Endothelial cell (in vitro differentiated cells): ENCODE results near the gene PRKCA. TPM values are rescaled to one million over a fixed set of nuclear protein-coding genes. Genes with fewer than 3 reads are reported as not detected.

Experiments
- DNase-seq: peaks from one replicate; pipeline ENCODE4 v3.0.0; 2021; ENCODE audit warnings: low spot score
- H3K27ac Mint-ChIP-seq: one replicate; pipeline ENCODE4 v1.8.0; 2021; ENCODE audit warnings: mixed read lengths, inconsistent platforms; ENCODE audit not compliant: unreplicated experiment
- H3K27me3 Mint-ChIP-seq: one replicate; pipeline ENCODE4 v1.8.0; 2021; ENCODE audit warnings: mild to moderate bottlenecking, moderate library complexity, mixed read lengths, inconsistent platforms; ENCODE audit not compliant: unreplicated experiment
- H3K36me3 Mint-ChIP-seq: one replicate; pipeline ENCODE4 v1.8.0; 2021; ENCODE audit warnings: mild to moderate bottlenecking, low read depth, mixed read lengths, inconsistent platforms; ENCODE audit not compliant: unreplicated experiment
- H3K4me1 Mint-ChIP-seq: one replicate; pipeline ENCODE4 v1.8.0; 2021; ENCODE audit warnings: mild to moderate bottlenecking, mixed read lengths, inconsistent platforms; ENCODE audit not compliant: unreplicated experiment
- H3K4me3 Mint-ChIP-seq: one replicate; pipeline ENCODE4 v1.8.0; 2021; ENCODE audit warnings: mild to moderate bottlenecking, mixed read lengths, inconsistent platforms; ENCODE audit not compliant: unreplicated experiment
- H3K9me3 Mint-ChIP-seq: one replicate; pipeline ENCODE4 v1.8.0; 2021; ENCODE audit warnings: mixed read lengths, inconsistent platforms; ENCODE audit not compliant: unreplicated experiment
- total RNA-seq: library from RNA; stranded (reverse); fragmentation: NEBNext Ultra II Directional; extraction: Animal tissue kit (Norgen Biotek cat#: 25700); gene quantifications from one replicate; pipeline ENCODE4 v1.2.1, GENCODE V29; 2021; ENCODE audit not compliant: unreplicated experiment
- TF ChIP-seq, protein P1 (sequence below): fragments of 200-600 bp; sonication (generic); IDR thresholded peaks from one replicate; pipeline ENCODE4 v1.5.0; 2021; ENCODE audit warnings: antibody characterized with exemption; ENCODE audit not compliant: unreplicated experiment

The PRKCA gene
- total RNA-seq, 1 donor from 2014 or later: 2.1 TPM

- H3K27ac Mint-ChIP-seq: no peak overlapping the region
- DNase-seq: no peak
- peaks cover 7% of the 10 kb centered on the region for H3K4me1 Mint-ChIP-seq
- no peaks in the 10 kb centered on the region for H3K27me3 Mint-ChIP-seq
- no peaks in the 10 kb centered on the region for H3K9me3 Mint-ChIP-seq
- H3K36me3 Mint-ChIP-seq: no peaks in the 10 kb centered on the region
- no peak overlapping the region for H3K4me3 Mint-ChIP-seq
- TF ChIP-seq, protein P1, sequence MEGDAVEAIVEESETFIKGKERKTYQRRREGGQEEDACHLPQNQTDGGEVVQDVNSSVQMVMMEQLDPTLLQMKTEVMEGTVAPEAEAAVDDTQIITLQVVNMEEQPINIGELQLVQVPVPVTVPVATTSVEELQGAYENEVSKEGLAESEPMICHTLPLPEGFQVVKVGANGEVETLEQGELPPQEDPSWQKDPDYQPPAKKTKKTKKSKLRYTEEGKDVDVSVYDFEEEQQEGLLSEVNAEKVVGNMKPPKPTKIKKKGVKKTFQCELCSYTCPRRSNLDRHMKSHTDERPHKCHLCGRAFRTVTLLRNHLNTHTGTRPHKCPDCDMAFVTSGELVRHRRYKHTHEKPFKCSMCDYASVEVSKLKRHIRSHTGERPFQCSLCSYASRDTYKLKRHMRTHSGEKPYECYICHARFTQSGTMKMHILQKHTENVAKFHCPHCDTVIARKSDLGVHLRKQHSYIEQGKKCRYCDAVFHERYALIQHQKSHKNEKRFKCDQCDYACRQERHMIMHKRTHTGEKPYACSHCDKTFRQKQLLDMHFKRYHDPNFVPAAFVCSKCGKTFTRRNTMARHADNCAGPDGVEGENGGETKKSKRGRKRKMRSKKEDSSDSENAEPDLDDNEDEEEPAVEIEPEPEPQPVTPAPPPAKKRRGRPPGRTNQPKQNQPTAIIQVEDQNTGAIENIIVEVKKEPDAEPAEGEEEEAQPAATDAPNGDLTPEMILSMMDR: no peak
These were observed 142.8 kb downstream of the PRKCA start for GRCh38 chr17:66445229-66445628.

GRCh38 chr17:66446419-66446818 lies 144.0 kb downstream of the PRKCA start:
- no peak for DNase-seq
- Mint-ChIP-seq H3K36me3 (no peaks in the 10 kb centered on the region), H3K9me3 (no peaks in the 10 kb centered on the region), H3K27me3 (no peaks in the 10 kb centered on the region), H3K4me3 (no peak overlapping the region), H3K27ac (no peak overlapping the region), H3K4me1 (peaks cover 5% of the 10 kb centered on the region)
- TF ChIP-seq, protein P1: no peak

- Mint-ChIP-seq H3K9me3 (no peaks in the 10 kb centered on the region), H3K27ac (no peak overlapping the region), H3K4me1 (peaks cover 5% of the 10 kb centered on the region), H3K4me3 (no peak overlapping the region), H3K27me3 (no peaks in the 10 kb centered on the region), H3K36me3 (no peaks in the 10 kb centered on the region)
- TF ChIP-seq, protein P1: no peak
- DNase-seq: no peak
These were observed 144.7 kb downstream of the PRKCA start for GRCh38 chr17:66447159-66447558.

GRCh38 chr17:66448026-66448639 lies 145.7 kb downstream of the PRKCA start:
- Mint-ChIP-seq H3K9me3 (no peaks in the 10 kb centered on the region), H3K36me3 (no peaks in the 10 kb centered on the region), H3K4me3 (no peak overlapping the region), H3K27me3 (no peaks in the 10 kb centered on the region), H3K4me1 (peaks cover 5% of the 10 kb centered on the region), H3K27ac (no peak overlapping the region)
- TF ChIP-seq, protein P1: no peak
- DNase-seq: no peak

DNA sequence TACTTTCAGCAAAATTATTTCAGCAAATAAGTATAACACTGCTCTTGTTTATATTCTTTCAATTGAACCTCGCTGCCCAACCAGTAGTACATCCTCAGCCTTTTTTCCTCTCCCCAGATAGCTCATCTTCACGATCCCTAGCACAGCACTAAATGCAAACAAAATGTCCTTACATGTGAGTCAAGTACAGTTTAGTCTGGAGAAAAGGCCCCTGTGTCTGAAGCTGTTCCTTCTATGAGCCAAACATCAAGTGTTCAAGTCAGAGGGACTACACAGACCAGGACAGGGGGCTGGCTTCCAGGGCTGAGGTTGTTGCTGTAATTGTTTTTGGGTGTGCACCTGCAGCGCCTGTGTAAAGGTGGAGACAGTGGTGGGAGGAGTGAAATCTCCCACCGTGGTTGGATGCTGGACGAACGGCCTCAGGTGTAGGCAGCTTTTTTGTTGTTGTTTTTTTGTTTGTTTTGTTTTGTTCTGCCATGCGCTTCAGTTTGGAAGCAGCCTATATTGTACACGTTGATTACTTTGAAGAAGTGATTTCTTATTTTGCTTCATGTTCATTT lies 147.1 kb downstream of the PRKCA start:
- Mint-ChIP-seq H3K27me3 (peaks cover under 1% of the 10 kb centered on the region), H3K4me1 (peaks cover 3% of the 10 kb centered on the region), H3K27ac (no peak overlapping the region), H3K9me3 (no peaks in the 10 kb centered on the region), H3K36me3 (no peaks in the 10 kb centered on the region), H3K4me3 (no peak overlapping the region)
- DNase-seq: no peak
- TF ChIP-seq, protein P1: no peak
